HuH-7.5 (cell line): ENCODE data around the gene ARHGAP44.

Experiments used
- DNase-seq: peaks from one replicate; pipeline ENCODE4 v3.0.0; 2011; ENCODE audit warnings: low spot score

Gene ARHGAP44

GRCh38 chr17:12995106-12995895, 206.0 kb downstream of the ARHGAP44 start:
- no peak for DNase-seq

GRCh38 chr17:12995896-12996295, 206.6 kb downstream of the ARHGAP44 start:
- no peak for DNase-seq

- no peak for DNase-seq
These were observed 207.1 kb downstream of the ARHGAP44 start for GRCh38 chr17:12996357-12996756.

DNA sequence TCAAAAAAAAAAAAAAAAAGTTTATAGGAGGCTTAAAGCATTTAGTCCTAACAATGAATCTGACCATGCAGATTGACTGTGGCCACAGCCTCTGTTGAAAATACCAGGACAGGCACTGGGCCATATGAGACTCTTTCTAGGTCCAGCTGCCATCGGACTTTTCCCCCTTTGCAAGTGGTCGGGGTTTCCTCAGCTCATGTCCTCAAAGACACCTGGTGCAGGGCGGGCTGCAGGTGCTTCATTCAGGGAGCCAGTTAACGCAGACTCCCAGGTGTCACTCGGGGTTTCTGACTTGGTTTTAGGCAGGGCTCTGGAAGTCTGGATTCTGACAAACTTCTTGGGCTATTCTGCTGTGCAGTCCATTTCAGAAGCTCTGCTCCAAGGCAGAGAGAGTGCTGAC, 207.6 kb downstream of the ARHGAP44 start:
- no peak for DNase-seq

DNA sequence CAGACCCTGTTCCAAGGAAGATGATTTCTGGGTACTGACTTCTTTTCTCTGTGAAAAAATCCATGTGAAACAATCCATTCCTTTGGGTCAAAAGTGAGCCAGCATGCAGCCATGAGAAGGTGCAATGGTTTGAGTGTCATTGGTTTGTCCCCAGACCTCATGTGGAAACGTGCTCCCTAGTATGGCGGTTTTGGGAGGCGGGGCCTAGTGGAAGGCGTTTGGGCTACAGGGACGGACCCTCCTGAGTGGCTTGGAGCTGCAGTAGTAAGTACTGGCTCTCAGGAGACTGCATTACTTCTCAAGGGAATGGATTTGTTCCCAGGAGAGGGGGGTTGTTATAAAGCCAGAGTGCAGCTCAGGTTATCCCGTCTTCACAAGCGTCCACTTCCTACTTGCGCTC, 209.2 kb downstream of the ARHGAP44 start:
- no peak for DNase-seq

DNA sequence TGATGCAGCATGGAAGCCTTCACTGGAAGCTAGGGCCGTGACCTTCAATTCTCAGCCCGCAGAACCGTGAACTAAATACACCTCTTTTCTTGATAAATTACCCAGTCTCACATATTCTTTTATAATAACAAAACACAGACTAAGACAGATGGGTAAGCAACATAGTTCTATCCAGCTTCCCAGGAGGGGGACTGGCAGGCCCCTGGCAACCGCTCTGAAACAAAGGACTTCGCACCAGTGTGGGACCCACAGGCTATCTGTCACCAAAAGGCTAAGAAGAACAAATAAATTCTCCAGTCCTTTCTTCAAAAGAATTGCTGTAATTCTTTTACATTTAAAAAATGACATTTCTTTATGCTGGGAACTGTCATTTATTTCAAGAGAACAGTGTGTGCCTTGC, 209.6 kb downstream of the ARHGAP44 start:
- DNase-seq: no peak

DNA sequence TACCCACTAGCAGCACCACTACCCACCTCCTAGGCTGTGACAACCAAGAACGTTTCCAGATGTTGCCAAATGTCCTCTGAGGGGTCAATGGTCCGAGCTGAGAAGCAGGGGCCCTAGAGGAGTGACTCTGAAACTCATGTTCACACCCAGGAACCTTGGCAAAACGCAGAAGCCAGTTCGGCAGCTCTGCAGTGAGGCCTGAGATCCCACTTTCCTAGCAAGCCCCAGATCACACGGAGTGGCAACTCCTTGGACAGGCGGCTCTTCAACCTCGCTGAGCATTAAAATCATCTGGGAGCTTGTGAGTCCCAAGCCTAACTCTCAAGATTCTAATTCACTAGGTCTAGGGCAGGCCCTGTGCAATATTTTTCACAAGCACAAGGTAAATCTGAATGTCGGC, 211.3 kb downstream of the ARHGAP44 start:
- DNase-seq: no peak

DNA sequence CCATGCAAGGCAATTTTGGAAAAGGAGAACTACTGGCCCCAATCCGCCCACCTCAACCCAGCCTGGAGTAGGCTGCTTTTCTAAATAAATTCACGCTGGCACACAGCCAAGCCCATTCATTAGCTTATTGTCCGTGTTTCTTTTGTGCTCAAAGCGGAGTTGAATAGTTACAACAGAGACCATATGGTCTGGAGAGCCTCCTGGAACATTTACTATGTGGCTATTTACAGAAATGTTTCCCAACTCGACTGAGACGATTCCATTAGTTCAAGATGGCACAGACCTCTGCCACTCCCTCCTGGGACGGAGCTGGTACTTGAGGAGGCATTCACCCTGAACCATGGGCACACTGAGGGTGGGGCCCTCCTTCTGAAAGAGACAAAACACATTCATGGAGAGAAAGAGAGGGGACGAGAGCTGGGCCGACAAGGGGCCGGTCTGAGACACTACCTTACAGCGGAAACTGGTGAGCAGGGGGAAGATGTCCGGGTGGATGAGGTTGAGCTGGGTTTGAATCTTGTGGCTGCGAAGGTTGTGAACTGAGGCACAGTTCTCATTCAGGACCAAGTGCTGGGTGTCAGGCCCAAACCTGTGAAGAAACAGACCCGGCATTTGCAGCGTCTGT, 212.8 kb downstream of the ARHGAP44 start:
- no peak for DNase-seq

- DNase-seq: peak; percentile 49
These were observed 213.6 kb downstream of the ARHGAP44 start for GRCh38 chr17:13002761-13003453.

DNA sequence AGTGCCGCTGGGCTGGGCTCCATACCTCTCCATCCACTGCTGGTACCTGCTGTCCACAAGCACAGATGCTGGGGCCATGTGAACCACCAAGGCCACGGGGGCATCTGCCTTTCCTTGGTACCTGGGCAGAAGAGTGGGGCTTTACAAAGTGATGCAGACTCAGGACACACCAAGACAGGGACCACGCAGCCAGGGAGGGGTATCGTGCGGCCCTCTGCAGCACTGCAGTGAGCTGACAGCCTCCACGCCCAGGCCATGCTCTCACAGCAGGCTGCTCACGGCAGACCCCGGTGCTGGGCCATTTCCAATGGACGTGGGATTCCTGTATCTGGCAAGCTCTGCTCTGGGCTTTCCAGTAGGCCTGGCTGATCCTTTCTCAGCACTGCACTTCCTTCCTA, 214.2 kb downstream of the ARHGAP44 start:
- no peak for DNase-seq

DNA sequence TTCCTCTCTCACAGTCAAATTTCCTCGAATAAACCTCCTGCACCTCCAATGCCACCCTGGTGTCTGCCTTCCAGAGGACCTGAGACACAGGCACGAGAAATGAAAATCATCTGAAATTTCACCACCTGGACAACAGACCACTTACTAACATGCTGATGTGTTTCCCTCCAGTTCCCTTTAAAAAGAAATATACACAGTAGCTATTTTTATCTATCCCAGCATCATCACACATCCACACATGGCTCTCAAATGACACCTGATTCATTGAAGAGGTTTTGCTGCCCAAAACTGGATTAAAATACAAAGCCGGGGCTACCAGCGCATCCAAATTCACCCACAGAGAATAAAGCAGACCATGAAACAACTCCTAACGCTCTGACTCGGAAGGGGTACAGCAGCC, 214.6 kb downstream of the ARHGAP44 start:
- DNase-seq: no peak

DNA sequence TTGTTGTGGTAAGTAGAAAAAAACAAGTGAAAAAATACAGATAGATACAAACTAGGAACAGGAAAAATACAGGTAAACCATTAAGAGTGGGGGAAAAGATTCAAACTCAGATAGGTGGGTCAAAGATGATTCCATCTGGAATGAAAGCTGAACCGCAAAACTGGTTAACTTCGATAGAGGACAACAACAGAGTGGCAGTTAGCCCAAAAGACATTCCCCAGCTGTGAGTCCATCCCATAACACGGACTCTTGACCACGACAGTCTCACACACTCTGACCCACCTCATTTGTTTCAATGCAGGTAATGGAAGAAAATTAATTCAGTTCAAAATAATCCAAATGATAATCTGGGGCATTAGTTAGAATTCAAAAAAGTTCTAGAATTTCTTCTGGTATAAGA, 215.0 kb downstream of the ARHGAP44 start:
- no peak for DNase-seq

GRCh38 chr17:13005530-13005929, 216.2 kb downstream of the ARHGAP44 start:
- DNase-seq: no peak

GRCh38 chr17:13008461-13008860, 219.2 kb downstream of the ARHGAP44 start:
- DNase-seq: no peak

GRCh38 chr17:13010959-13011358, 221.7 kb downstream of the ARHGAP44 start:
- no peak for DNase-seq

DNA sequence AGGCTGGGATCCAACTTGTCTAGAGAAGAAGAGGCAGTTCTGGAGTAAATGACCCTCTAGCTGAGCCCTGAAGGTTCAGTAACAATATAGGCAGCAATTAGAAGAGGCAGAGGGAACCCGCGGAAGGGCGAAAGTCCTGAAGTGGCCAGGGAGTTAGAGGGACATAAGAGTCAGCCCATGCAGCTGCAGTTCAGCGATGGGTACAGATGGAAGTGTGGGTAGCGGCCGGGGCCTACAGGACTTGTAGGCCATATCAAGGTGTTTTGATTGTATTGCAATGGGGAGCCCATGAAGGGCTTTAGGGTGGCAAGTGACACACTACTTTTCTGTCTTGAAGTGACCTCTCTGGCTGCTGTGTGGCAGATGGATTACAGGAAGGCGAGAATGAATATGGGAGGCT, 225.5 kb downstream of the ARHGAP44 start:
- DNase-seq: no peak

DNA sequence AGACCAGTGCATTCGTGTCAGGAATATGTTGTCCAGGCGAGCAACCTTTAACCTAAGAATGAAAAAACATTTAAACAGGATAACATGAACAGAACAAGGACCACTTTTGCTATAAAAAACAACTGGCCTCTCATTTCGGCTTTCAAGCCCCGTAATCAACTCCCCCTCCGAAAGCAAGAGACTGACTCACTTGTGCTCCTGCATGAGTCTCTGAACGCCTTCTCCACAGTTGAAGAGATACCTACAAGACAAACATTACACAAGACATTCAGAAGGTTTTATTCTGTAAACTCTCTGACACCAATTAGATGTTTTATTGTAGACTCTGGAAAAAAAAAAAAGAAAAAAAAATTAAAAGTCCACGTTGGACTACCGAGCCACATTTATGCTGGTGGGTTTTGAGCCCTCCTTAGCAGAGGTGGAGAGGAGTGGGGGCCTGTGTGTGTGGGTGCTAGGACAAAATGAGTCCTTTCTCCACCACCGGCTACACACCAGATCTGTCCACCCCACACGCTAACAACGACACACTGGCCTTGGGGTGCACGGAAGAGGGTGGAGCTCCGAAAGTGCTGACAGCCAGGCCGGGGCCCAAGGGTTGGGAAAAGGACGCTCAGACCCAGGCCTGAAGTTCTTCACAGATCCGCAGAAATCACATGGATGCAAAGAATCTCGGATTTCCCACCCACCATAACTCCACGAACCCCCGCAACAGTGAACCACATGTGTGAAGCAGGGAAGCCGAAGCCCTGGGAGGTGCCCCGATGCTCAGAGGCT, 227.8 kb downstream of the ARHGAP44 start:
- DNase-seq: no peak

DNA sequence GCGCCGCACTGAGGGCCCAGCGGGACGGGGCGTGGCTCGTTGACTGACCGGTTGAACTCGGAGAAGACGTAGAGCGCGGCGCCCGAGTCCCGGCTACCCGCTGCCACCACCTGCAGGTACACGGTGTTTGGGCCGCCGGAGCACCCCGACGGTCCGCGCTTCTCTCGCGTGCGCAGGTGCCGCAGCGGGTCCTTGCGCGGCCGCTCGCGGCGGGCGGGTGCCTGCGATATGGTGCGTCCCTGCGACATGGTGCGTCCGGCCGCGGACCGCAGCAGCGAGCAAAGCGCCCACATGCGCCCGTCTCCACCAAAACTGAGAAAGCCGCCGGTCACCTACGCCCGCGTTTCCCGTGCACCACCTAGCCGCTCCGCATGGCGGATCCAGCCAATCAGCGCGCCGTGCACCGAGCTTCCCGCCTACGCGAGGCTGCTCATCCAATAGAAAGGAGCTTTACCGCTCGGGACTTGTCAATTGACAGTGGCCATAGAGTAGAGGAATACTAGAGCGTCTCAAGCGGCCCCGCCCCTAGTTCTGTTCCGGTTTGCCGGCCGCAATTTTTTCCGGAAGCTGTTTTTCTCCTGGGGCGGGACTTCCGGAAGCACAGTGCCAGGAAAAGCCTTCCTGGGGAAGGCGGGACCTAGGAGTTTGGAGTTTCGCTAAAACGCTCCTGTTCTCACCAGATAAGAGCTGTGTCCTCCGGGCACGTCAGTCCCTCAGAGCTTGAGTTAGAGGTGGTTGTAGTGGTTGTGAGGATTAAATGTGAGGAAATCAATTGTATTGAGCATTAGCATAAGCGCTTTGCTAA, 228.6 kb downstream of the ARHGAP44 start, which contains the start of gene ELAC2:
TSS of gene ELAC2 (minus strand) at position 373 of the 805 bp plus-strand sequence. CDS start at position 293, 80 bp downstream.
- peak; percentile 85 for DNase-seq

DNA sequence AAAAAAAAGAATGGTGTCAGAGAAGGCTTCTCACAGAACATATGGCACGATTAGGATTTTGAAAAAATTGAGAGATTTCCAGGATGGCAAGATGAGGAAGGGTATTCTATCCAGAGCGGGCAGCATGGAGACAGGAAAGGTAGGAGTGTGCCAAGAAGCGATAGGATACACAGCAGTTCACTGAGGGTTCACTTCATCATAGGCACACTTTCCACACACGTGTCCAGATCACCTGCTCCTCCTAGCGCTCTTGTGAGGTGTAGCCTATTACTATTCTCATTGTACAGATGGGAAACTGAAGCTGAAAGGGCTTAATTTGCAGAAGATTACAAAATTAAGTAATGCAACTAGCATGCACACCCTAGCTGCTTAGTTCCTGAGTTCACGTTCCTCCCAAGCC, 234.7 kb downstream of the ARHGAP44 start:
- no peak for DNase-seq

DNA sequence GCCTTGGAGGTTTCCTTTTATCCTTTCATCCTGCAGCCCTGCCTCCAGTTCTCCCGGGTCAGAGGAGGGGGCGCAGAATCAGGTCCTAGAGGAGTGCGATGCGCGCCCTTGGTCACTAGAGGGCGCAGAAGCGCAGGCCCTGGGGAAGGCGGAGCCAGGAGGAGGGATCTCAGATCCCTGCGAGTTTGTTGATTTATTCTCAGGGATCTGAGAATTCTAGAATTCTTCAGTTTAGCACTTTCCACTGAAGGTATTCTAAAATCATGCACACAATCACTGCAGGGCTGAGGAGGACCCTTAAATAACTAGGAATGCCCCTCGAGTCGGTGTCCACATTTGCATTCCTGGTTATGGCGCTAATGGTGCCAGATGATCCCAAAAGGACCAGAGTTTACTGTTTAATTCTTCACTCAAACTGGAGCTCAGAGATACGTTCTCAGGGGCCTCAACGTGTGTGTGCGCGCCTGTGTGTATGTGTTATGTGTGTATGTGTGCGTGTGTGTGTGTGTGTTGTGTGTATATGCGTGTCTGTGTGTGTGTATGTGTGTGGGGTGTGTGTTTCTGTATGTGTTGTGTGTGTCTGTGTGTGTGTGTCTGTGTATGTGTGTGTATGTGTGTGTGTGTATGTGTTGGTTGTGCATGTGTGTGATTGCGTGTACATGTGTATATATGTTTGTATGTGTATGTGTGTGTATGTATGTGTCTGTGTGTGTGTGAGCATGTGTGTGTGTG, 235.4 kb downstream of the ARHGAP44 start:
- DNase-seq: peak; percentile 31

- DNase-seq: no peak
These were observed 235.9 kb downstream of the ARHGAP44 start for GRCh38 chr17:13025258-13025627.
